K562 (cell line): Measurements from ENCODE around the gene TP53I3. TPM values are rescaled to one million over a fixed set of nuclear protein-coding genes. Genes with fewer than 3 reads are reported as not detected.

Source experiments
- ARID4B ChIP-seq: sonication (generic); formaldehyde crosslinking; IDR thresholded peaks from 2 replicates; pipeline ENCODE4 v1.8.0; 2022; ENCODE audit warnings: mild to moderate bottlenecking, missing genetic modification reagents
- DLX4 ChIP-seq: fragments of 250-450 bp; sonication (Bioruptor Pico); IDR thresholded peaks from 2 replicates; pipeline ENCODE4 v1.6.1; 2021; ENCODE audit warnings: mild to moderate bottlenecking
- DMBX1 ChIP-seq: fragments of 250-450 bp; sonication (Bioruptor Pico); IDR thresholded peaks from 2 replicates; pipeline ENCODE4 v1.8.0; 2022; ENCODE audit warnings: inconsistent platforms, mild to moderate bottlenecking, moderate library complexity, borderline replicate concordance
- E2F5 ChIP-seq: sonication (generic); formaldehyde crosslinking; IDR thresholded peaks from 2 replicates; pipeline ENCODE4 v1.8.0; 2022; ENCODE audit warnings: mild to moderate bottlenecking, missing genetic modification reagents
- EGR1 ChIP-seq: fragments of 450-650 bp; conservative IDR thresholded peaks from 2 replicates; pipeline ENCODE4 v1.6.1; 2017; ENCODE audit warnings: mild to moderate bottlenecking
- MAFF ChIP-seq: IDR thresholded peaks from 2 replicates; pipeline ENCODE4 v1.6.1; 2012; ENCODE audit warnings: low read length, improper control_type of control experiment
- POLR2A ChIP-seq: fragments of 450-650 bp; conservative IDR thresholded peaks from 2 replicates; pipeline ENCODE4 v1.6.1; 2016
- RNF219 ChIP-seq: fragments of 250-450 bp; sonication (Bioruptor Pico); IDR thresholded peaks from 2 replicates; pipeline ENCODE4 v1.5.0; 2022; ENCODE audit warnings: mild to moderate bottlenecking
- SAP30 ChIP-seq: fragments of 200-600 bp; sonication (generic); IDR thresholded peaks from 2 replicates; pipeline ENCODE4 v1.6.1; 2012; ENCODE audit warnings: borderline replicate concordance, low read depth, mild to moderate bottlenecking, moderate library complexity, low read length, control low read depth, inconsistent platforms; ENCODE audit not compliant: insufficient read depth, poor library complexity, severe bottlenecking
- THRA ChIP-seq: fragments of 450-650 bp; IDR thresholded peaks from 2 replicates; pipeline ENCODE4 v1.6.1; 2017; ENCODE audit warnings: mild to moderate bottlenecking, moderate library complexity
- USF1 ChIP-seq: sonication (generic); formaldehyde crosslinking; IDR thresholded peaks from 2 replicates; pipeline ENCODE4 v1.9.0; 2022; ENCODE audit warnings: mild to moderate bottlenecking, missing genetic modification reagents
- USF2 ChIP-seq: sonication (generic); formaldehyde crosslinking; IDR thresholded peaks from 2 replicates; pipeline ENCODE4 v1.5.0; 2020; ENCODE audit warnings: missing genetic modification reagents
- ZNF277 ChIP-seq: fragments of 250-450 bp; sonication (Bioruptor Pico); IDR thresholded peaks from 2 replicates; pipeline ENCODE4 v1.8.0; 2022; ENCODE audit warnings: inconsistent platforms, mild to moderate bottlenecking, moderate library complexity, borderline replicate concordance
- polyA plus RNA-seq, 8 experiments: library from polyadenylated mRNA; depleted of rRNA in 4 of 8; stranded (reverse) in 5 of 8; unstranded in 3 of 8; fragments of >200 nt; fragmentation: Nextera tagmentation in 2 of 8; fragmentation: Illumina TruSeq in 1 of 8; extraction: Ambion mirVana in 2 of 8; extraction: Trizol in 1 of 8; gene quantifications; 2 replicates each; pipeline versions ENCODE4 v1.2.1 to v1.2.3, GENCODE V29; 2011 to 2014; ENCODE audit warnings: inconsistent platforms in 1 of 8, missing spikeins in 1 of 8
- total RNA-seq, 7 experiments: library from RNA; depleted of rRNA in 6 of 7; stranded (reverse); fragments of >200 nt in 6 of 7; fragmentation: Illumina TruSeq in 2 of 7; extraction: Trizol in 2 of 7; gene quantifications; 2 replicates each; pipeline versions ENCODE4 v1.2.1 to v1.2.3, GENCODE V29; 2011 to 2021; ENCODE audit warnings: low replicate concordance in 1 of 7

The TP53I3 gene
- total and polyA plus RNA-seq, 9 of the 15 experiments (the other 6 are each of a cell fraction or from before 2014, with no cell fraction given), result 0.65 to 9.5 (median 5.6) TPM

GRCh38 chr2:24046930-24047702, 37.5 kb downstream of the TP53I3 start, which contains the start of gene WDCP (continued):
- TF ChIP-seq USF2 (CRISPR knock-in tag), result no peak
- TF ChIP-seq MAFF, result no peak
- TF ChIP-seq EGR1, result peak; percentile 78
- TF ChIP-seq E2F5 (CRISPR knock-in tag), result no peak
- TF ChIP-seq ARID4B (CRISPR knock-in tag), result peak; percentile 61; the same call in 1 of the 2 replicates
- no peak for TF ChIP-seq DLX4
- TF ChIP-seq ZNF277, result no peak
- TF ChIP-seq SAP30, result peak; percentile 50
- TF ChIP-seq USF1 (CRISPR knock-in tag), result no peak
- no peak for TF ChIP-seq RNF219 (CRISPR knock-in tag)
- TF ChIP-seq THRA, result no peak
- peak; percentile 96 for TF ChIP-seq POLR2A
- no peak for TF ChIP-seq DMBX1 (CRISPR knock-in tag)
